Ishikawa (cell line): ENCODE data around the gene IL1A.

Experiments
- CEBPB ChIP-seq: IDR thresholded peaks from 2 replicates; pipeline ENCODE4 v1.6.1; 2012
- CREB1 ChIP-seq: IDR thresholded peaks from 2 replicates; pipeline ENCODE4 v1.6.1; 2012; ENCODE audit warnings: low read depth
- EGR1 ChIP-seq: IDR thresholded peaks from 2 replicates; pipeline ENCODE4 v1.6.1; 2012
- EP300 ChIP-seq: IDR thresholded peaks from 2 replicates; pipeline ENCODE4 v1.6.1; 2012; ENCODE audit warnings: borderline replicate concordance
- FOXM1 ChIP-seq: IDR thresholded peaks from 2 replicates; pipeline ENCODE4 v1.6.1; 2012; ENCODE audit warnings: low read depth, borderline replicate concordance
- NFIC ChIP-seq: IDR thresholded peaks from 2 replicates; pipeline ENCODE4 v1.6.1; 2012
- RAD21 ChIP-seq: IDR thresholded peaks from 2 replicates; pipeline ENCODE4 v1.6.1; 2012; ENCODE audit warnings: low read depth
- TAF1 ChIP-seq: IDR thresholded peaks from 2 replicates; pipeline ENCODE4 v1.6.1; 2012; ENCODE audit warnings: low read depth, mild to moderate bottlenecking
- TCF12 ChIP-seq: IDR thresholded peaks from 2 replicates; pipeline ENCODE4 v1.6.1; 2012; ENCODE audit warnings: low read depth
- TEAD4 ChIP-seq: IDR thresholded peaks from 2 replicates; pipeline ENCODE4 v1.6.1; 2012
- YY1 ChIP-seq: IDR thresholded peaks from 2 replicates; pipeline ENCODE4 v1.6.1; 2012; ENCODE audit warnings: low read depth
- ZBTB7A ChIP-seq: IDR thresholded peaks from 2 replicates; pipeline ENCODE4 v1.6.1; 2012; ENCODE audit warnings: low read depth
- TF ChIP-seq, protein P1 (sequence below): IDR thresholded peaks from 2 replicates; pipeline ENCODE4 v1.6.1; 2012
- TF ChIP-seq, protein P2 (sequence below): IDR thresholded peaks from 2 replicates; pipeline ENCODE4 v1.6.1; 2012; ENCODE audit warnings: low read depth, mild to moderate bottlenecking
- TF ChIP-seq, protein P3 (sequence below): IDR thresholded peaks from 2 replicates; pipeline ENCODE4 v1.6.1; 2012

IL1A gene

DNA sequence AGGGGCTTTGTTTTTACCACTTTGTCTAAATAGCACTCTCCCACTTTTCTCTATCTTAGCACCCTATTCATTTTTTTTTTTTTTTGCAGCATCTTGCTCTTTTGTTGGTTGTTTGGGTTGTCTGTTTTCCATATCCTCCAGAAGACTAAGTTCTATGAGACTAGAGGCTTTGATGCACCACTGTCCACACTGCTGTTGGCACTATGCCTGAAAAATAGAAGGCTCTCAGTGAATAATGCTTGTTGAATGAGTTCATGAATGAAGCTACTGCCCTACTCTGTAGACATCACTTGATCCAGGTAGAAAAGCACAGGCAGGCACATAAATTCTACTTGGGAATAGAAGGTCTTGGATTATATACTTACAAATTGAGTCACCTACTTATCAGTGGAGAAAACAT is 7.3 kb downstream of the IL1A start:
- TF ChIP-seq CREB1, result no peak
- no peak for TF ChIP-seq TAF1
- no peak for TF ChIP-seq TCF12
- no peak for TF ChIP-seq RAD21
- no peak for TF ChIP-seq TEAD4
- TF ChIP-seq YY1, result no peak
- no peak for TF ChIP-seq ZBTB7A
- TF ChIP-seq, protein P1, sequence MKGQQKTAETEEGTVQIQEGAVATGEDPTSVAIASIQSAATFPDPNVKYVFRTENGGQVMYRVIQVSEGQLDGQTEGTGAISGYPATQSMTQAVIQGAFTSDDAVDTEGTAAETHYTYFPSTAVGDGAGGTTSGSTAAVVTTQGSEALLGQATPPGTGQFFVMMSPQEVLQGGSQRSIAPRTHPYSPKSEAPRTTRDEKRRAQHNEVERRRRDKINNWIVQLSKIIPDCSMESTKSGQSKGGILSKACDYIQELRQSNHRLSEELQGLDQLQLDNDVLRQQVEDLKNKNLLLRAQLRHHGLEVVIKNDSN, result no peak
- no peak for TF ChIP-seq EP300
- no peak for TF ChIP-seq CEBPB
- TF ChIP-seq EGR1, result no peak
- TF ChIP-seq, protein P2, sequence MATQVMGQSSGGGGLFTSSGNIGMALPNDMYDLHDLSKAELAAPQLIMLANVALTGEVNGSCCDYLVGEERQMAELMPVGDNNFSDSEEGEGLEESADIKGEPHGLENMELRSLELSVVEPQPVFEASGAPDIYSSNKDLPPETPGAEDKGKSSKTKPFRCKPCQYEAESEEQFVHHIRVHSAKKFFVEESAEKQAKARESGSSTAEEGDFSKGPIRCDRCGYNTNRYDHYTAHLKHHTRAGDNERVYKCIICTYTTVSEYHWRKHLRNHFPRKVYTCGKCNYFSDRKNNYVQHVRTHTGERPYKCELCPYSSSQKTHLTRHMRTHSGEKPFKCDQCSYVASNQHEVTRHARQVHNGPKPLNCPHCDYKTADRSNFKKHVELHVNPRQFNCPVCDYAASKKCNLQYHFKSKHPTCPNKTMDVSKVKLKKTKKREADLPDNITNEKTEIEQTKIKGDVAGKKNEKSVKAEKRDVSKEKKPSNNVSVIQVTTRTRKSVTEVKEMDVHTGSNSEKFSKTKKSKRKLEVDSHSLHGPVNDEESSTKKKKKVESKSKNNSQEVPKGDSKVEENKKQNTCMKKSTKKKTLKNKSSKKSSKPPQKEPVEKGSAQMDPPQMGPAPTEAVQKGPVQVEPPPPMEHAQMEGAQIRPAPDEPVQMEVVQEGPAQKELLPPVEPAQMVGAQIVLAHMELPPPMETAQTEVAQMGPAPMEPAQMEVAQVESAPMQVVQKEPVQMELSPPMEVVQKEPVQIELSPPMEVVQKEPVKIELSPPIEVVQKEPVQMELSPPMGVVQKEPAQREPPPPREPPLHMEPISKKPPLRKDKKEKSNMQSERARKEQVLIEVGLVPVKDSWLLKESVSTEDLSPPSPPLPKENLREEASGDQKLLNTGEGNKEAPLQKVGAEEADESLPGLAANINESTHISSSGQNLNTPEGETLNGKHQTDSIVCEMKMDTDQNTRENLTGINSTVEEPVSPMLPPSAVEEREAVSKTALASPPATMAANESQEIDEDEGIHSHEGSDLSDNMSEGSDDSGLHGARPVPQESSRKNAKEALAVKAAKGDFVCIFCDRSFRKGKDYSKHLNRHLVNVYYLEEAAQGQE, result no peak

DNA sequence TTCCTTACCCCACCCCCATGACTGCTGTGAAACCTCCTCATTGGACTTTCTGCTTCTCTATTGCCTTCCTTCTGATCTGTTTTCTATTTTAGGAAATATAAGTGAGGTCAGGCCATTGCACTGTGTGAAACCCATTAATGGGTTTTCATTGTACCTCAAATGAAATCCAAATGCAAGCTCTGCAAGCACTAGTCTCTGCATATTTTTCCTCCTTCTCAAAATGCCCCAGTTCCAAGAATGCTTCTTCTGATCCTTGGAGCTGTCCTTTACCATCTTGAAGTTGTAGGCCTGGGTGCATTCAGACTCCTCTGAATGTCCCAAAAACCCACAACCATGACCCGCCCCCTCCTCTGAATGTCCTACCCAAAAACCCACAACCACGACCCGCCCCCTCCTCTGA is 8.2 kb downstream of the IL1A start:
- TF ChIP-seq EGR1 (no peak), TEAD4 (no peak), ZBTB7A (no peak), FOXM1 (no peak), RAD21 (no peak), YY1 (no peak), EP300 (no peak), NFIC (no peak), TCF12 (no peak)
- TF ChIP-seq, protein P2, result no peak
- TF ChIP-seq, protein P1, result no peak
- TF ChIP-seq, protein P3, sequence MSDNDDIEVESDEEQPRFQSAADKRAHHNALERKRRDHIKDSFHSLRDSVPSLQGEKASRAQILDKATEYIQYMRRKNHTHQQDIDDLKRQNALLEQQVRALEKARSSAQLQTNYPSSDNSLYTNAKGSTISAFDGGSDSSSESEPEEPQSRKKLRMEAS, result no peak

DNA sequence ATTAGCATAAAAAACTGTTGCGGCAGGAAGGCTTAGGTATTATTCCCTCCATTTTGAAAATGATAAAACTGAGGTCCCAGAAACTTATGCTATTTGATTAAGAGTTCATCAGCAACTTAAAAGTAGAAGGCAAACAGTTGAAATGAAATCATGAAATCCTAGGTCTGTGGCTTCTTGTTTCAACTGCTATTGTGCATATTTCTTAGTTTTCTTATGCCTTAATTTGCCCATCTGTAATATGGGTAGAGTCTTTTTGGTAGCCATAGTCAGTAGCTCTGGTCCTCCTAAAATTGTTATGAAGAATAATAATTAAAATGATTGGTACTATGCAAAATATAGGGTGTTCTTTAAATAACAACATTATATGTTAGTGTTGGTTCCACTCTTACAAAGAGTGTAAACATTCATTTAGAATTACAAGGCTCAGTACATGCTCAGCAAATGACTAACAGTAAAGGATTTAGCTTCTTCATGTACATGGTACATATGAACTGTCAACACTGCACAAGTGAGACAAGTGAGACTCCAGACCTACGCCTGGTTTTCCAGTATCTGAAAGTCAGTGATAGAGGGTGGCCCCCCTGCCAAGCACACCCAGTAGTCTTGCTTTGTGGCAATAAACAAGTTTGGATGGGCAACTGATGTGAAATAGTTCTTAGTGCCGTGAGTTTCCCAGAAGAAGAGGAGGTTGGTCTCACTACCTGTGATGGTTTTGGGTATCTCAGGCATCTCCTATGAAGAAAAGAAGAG is 9.6 kb downstream of the IL1A start:
- TF ChIP-seq EP300 (no peak), EGR1 (no peak), TCF12 (no peak), TEAD4 (no peak), YY1 (no peak)

DNA sequence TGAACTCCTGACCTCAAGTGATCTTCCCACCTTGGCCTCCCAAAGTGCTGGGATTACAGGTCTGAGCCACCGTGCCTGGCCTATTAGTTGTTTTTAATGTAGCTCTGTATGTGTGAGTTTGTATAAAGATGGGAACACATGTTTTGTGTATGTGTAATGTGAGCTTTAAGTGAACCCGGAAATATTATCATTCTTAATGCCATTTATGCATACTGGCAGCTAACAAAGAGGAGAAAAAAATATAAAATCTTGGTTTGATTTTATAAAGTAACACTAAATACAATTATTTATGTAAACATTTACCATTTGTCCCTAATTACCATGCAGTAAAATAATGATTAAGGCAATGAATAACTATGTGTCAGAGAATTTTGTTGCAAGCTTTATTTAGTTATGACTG is 10.7 kb downstream of the IL1A start:
- TF ChIP-seq TAF1, result no peak
- no peak for TF ChIP-seq RAD21

DNA sequence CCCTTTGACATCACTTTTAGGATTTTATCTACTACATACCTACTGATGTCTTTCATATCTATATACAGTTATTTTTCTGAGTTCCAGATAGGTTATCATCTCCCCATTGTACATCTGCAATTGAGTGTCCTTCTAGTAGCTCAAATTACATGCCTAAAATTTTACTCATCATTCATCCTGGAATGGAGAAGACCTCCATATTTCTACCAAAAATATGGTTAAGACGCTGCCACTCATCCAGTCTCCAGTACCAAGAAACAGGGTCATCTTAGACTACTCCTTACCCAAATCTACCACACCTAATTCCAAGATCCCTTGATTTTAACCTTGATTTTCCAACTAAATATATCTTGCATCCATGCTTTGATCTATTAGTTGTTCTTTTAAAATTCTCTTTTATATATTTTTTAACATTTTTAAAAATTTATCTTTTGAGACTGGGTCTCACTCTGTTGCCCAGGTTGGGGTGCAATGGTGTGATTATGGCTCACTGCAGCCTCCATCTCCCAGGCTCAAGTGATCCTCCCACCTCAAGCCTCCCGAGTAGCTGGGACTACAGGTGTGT is 11.3 kb downstream of the IL1A start:
- TF ChIP-seq EP300 (no peak), EGR1 (no peak), RAD21 (no peak), ZBTB7A (no peak)

DNA sequence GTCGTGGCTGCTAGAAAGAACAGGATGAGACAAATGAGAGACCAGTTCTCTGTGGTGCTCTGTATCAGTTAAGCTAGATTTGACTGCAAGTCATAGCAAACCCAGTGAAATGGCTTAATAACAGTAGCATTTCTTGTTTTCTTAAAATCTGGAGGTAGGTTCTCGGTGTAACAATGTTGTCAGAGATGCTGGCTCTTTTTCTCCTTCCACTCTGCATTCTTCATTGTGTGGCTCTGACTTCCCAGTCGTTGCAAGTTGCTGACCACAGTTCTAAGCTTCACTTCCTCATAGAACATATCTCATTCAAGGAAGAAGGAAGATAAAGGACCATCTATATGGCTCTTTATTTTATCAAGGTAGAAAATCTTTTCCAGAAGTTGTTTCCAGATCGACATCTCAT is 12.0 kb downstream of the IL1A start:
- no peak for TF ChIP-seq CREB1
- TF ChIP-seq, protein P1, result no peak
- TF ChIP-seq EP300, result no peak
- no peak for TF ChIP-seq RAD21
- TF ChIP-seq ZBTB7A, result no peak
- TF ChIP-seq TEAD4, result no peak
- TF ChIP-seq, protein P2, result no peak
- no peak for TF ChIP-seq EGR1
- no peak for TF ChIP-seq YY1
- TF ChIP-seq FOXM1, result no peak
- TF ChIP-seq TCF12, result no peak
- TF ChIP-seq TAF1, result no peak
